ENCODE results near the gene ZAP70. TPM values are rescaled to one million over a fixed set of nuclear protein-coding genes. Genes with fewer than 3 reads are reported as not detected.

ZAP70 gene
- total RNA-seq, 1 experiment from 2014 or later, result 0.61 TPM

GRCh38 chr2:97676620-97677019 lies 36.8 kb upstream of the ZAP70 start:
- no peak overlapping the region for H3K4me3 Mint-ChIP-seq
- ChIA-PET POLR2A (interaction anchor here (0.6 kb wide), 1 partner anchor 10 kb away, joined by 6 read pairs; no protein-coding TSS in a partner anchor), CTCF (interaction anchor here (0.9 to 1.7 kb wide), 2 partner anchors 21 to 72 kb away, joined by 4 read pairs; no protein-coding TSS in a partner anchor)
- DNase-seq (ENCODE audit: low spot score) (no peak), ATAC-seq (no peak)
- H3K27me3 Mint-ChIP-seq (ENCODE audit: low read depth), result no peaks in the 10 kb centered on the region; the same call in 1 of the 2 replicates
- peaks cover 20% of the 10 kb centered on the region for H3K36me3 Mint-ChIP-seq
- TF ChIP-seq, protein P1, sequence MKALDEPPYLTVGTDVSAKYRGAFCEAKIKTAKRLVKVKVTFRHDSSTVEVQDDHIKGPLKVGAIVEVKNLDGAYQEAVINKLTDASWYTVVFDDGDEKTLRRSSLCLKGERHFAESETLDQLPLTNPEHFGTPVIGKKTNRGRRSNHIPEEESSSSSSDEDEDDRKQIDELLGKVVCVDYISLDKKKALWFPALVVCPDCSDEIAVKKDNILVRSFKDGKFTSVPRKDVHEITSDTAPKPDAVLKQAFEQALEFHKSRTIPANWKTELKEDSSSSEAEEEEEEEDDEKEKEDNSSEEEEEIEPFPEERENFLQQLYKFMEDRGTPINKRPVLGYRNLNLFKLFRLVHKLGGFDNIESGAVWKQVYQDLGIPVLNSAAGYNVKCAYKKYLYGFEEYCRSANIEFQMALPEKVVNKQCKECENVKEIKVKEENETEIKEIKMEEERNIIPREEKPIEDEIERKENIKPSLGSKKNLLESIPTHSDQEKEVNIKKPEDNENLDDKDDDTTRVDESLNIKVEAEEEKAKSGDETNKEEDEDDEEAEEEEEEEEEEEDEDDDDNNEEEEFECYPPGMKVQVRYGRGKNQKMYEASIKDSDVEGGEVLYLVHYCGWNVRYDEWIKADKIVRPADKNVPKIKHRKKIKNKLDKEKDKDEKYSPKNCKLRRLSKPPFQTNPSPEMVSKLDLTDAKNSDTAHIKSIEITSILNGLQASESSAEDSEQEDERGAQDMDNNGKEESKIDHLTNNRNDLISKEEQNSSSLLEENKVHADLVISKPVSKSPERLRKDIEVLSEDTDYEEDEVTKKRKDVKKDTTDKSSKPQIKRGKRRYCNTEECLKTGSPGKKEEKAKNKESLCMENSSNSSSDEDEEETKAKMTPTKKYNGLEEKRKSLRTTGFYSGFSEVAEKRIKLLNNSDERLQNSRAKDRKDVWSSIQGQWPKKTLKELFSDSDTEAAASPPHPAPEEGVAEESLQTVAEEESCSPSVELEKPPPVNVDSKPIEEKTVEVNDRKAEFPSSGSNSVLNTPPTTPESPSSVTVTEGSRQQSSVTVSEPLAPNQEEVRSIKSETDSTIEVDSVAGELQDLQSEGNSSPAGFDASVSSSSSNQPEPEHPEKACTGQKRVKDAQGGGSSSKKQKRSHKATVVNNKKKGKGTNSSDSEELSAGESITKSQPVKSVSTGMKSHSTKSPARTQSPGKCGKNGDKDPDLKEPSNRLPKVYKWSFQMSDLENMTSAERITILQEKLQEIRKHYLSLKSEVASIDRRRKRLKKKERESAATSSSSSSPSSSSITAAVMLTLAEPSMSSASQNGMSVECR (CRISPR knock-in tag; IDR thresholded peaks at IDR 0.05; ENCODE audit: borderline replicate concordance), result no peak
- H3K4me1 Mint-ChIP-seq, result peaks cover 21% of the 10 kb centered on the region
- H3K27ac Mint-ChIP-seq, result no peak overlapping the region
- H3K9me3 Mint-ChIP-seq, result peaks cover 21% of the 10 kb centered on the region

DNA sequence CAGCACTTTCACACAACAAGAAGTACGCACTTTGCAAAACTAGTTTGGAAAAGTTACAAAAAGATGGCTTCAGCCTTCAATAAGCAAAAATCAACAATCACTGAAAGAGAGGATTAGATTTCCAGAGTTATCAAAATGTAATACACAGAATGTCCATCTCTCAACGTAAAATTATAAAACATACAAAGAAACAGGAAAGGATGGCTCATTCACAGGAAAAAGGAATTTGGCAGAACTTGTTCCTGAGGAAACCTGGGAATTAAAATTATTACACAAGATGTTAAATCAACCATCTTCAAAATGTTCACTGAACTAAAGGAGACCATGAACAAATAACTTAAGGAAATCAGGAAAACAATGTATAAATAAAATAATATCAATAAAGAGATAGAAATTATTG lies 35.9 kb upstream of the ZAP70 start:
- H3K27me3 Mint-ChIP-seq (ENCODE audit: low read depth), result no peaks in the 10 kb centered on the region; the same call in 1 of the 2 replicates
- no peak for TF ChIP-seq ESRRA (CRISPR knock-in tag; IDR thresholded peaks at IDR 0.05; ENCODE audit: borderline replicate concordance)
- TF ChIP-seq E2F5 (CRISPR knock-in tag; IDR thresholded peaks at IDR 0.05), result no peak
- no peak for TF ChIP-seq MXD4 (CRISPR knock-in tag; IDR thresholded peaks at IDR 0.05; ENCODE audit: borderline replicate concordance)
- no peak for TF ChIP-seq ZNF281 (CRISPR knock-in tag; IDR thresholded peaks at IDR 0.05)
- TF ChIP-seq, protein P1 (CRISPR knock-in tag; IDR thresholded peaks at IDR 0.05; ENCODE audit: borderline replicate concordance), result no peak
- TF ChIP-seq ZBTB43 (CRISPR knock-in tag; IDR thresholded peaks at IDR 0.05), result no peak
- TF ChIP-seq, protein P2, sequence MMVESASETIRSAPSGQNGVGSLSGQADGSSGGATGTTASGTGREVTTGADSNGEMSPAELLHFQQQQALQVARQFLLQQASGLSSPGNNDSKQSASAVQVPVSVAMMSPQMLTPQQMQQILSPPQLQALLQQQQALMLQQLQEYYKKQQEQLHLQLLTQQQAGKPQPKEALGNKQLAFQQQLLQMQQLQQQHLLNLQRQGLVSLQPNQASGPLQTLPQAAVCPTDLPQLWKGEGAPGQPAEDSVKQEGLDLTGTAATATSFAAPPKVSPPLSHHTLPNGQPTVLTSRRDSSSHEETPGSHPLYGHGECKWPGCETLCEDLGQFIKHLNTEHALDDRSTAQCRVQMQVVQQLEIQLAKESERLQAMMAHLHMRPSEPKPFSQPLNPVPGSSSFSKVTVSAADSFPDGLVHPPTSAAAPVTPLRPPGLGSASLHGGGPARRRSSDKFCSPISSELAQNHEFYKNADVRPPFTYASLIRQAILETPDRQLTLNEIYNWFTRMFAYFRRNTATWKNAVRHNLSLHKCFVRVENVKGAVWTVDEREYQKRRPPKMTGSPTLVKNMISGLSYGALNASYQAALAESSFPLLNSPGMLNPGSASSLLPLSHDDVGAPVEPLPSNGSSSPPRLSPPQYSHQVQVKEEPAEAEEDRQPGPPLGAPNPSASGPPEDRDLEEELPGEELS (CRISPR knock-in tag; IDR thresholded peaks at IDR 0.05), result no peak
- TF ChIP-seq ETV6 (CRISPR knock-in tag; IDR thresholded peaks at IDR 0.05), result no peak
- no peak for TF ChIP-seq ERG (CRISPR knock-in tag; IDR thresholded peaks at IDR 0.05)
- H3K4me1 Mint-ChIP-seq, result peaks cover 21% of the 10 kb centered on the region
- CTCF ChIA-PET, result interaction anchor here (0.9 kb wide), 1 partner anchor 71 kb away, joined by 4 read pairs; no protein-coding TSS in a partner anchor
- no peak overlapping the region for H3K4me3 Mint-ChIP-seq
- peaks cover 20% of the 10 kb centered on the region for H3K36me3 Mint-ChIP-seq
- DNase-seq (ENCODE audit: low spot score) (no peak), ATAC-seq (no peak)
- POLR2A ChIA-PET, result no interaction called here
- no peak overlapping the region for H3K27ac Mint-ChIP-seq
- H3K9me3 Mint-ChIP-seq, result peaks cover 30% of the 10 kb centered on the region

Measured in WTC11 (cell line).